HG02759 (cell line): ENCODE data around the gene UBE2U.
"Not testable (repeated sequence)": the region's sequence is repeated elsewhere in the genome, so short reads cannot be mapped to it uniquely, and the experiment has no call there.

Experiments used
- ATAC-seq: cut with Tn5 transposase; IDR thresholded peaks from one replicate; pipeline ENCODE4 v1.9.1; 2021; ENCODE audit warnings: mild to moderate bottlenecking, moderate library complexity; ENCODE audit not compliant: unreplicated experiment

The UBE2U gene

DNA sequence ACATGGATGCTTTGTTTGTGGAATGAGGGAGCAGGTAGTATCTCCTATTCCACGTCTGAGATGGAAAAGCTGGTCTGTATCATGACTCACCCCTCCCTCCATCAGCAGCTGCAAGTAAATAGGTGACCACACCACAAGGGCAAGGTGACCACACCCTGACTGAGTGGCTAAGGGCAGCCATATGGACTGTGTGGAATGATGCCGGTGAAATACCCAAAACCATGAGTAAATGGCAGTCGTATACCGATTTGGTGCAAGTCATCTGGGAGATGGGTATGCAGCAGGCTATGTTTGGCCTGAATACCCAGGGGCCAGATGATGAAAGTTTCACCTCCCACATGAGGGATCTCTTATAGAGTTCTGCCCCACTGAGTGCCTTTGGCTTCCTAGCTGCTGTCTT lies 15.8 kb upstream of the UBE2U start:
- no peak for ATAC-seq

DNA sequence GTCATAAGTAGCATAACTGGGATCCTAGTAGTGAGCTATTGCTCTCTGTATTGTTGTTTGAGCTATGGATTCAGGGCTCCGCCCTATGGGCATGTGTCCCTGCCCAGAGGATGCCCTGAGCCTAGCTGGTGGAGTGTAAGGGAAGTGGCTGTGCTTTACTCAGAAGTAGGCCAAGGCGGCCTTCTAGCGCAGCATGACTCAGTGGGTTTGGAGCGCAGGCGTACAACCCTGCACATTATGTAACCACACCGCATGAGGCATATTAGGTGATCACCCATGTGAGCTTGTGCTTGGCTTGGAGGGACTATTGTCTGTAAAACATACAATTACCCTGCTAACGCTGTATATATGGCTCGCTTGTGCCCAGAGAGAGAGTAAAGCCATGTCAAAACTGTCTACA lies 11.1 kb upstream of the UBE2U start:
- ATAC-seq = no peak

DNA sequence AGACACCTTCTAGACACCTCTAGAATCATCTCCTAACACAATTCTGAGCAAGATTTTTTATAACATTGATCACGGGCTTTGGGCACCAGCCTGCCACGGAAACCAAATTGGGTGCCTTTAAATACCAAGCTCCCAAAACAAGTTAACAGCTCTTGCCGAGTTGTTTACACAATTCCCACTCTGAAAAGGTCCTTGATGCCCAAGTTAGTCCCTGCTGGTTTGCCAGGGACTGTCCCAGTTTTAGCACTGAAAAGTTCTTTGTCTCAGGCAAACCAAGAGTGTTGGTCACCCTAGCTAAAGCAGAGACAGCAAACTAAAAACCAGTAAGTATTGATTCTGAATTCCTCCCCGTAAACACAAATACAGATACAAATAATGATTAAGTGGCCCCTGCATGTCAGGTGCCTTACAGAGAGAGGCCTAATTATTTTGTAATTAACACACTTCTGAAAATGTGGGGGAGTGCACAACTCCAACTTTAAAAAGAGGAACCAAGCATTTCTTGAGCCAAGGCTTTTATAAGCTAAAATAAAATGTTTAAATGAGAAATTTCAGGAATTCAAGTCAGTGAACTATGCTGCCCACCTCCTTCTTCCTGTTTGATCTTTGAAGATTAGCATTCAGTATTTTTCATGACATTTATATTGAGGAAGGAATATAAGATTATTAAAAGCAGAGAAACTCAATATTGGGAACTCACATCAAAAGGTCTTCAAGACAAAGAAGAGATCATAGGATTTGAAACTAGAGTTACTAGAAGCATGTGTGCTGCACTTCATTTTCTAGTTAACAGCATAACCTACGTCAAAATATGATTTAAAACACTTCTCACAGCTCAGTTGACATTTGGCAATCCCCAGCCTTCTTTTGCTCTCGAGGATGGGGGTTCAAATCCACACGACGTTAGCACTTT lies 9.0 kb upstream of the UBE2U start:
- no peak for ATAC-seq

- ATAC-seq = no peak
Observed at GRCh38 chr1:64195081-64195395, 8.4 kb upstream of the UBE2U start.

GRCh38 chr1:64196074-64196870 lies 7.2 kb upstream of the UBE2U start:
- no peak for ATAC-seq

DNA sequence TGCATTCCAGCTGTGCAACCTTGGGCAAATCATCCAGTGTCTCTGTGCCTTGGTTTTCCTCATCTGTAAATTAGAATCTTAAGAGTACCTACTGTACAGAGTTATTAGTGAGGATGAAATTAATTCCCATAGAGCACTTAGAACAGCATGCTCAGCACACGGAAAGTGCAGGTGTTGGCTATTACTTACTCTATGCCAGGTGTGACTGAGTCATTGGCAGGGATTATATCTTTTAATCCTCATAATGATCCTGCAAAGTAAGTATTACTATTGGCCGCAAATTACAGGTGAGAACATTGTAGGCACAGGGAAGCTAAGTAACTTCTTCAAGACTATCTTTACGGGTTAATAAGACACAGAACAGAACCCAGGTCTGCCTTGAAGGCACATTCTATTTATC lies 6.3 kb upstream of the UBE2U start:
- ATAC-seq = no peak

GRCh38 chr1:64199154-64199553 lies 4.3 kb upstream of the UBE2U start:
- ATAC-seq = no peak

DNA sequence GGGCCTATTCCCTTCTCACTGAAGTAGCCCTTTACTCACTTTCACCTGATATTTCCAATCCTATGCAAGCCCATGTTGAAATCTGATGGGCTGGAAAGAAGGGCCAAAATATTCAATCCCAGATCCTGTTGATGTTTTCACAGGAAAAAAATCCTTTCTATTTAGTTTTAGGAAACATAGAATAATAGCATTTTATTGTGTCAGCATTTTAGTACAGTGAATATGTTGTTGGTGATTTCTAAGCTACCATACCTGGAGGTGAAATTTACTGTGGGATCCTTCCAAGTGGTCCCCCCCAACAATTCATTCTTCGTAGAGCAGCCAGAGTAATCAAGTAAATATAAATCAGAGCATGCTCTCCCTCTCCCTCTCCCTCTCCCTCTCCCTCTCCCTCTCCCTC lies 3.4 kb upstream of the UBE2U start:
- ATAC-seq = no peak

DNA sequence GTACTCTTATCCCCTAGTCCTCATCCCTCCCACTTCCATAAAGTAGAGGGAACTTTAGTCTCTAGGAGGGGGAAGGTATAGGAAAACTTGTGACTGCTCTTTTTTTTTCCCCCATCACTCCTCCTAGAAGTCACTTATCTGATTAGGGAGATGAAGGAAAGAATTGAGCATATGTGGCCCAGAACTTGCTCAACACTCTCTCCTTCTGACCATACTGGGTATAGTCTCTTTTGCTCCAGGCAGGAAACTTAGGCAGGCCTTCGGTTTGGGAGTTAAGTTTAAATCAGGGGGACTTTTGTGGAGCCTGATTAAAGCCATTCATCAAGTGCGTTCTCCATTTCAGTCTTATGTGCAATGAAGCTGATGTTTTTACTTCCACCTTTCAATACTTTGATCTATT lies 5.8 kb downstream of the UBE2U start:
- ATAC-seq = no peak

DNA sequence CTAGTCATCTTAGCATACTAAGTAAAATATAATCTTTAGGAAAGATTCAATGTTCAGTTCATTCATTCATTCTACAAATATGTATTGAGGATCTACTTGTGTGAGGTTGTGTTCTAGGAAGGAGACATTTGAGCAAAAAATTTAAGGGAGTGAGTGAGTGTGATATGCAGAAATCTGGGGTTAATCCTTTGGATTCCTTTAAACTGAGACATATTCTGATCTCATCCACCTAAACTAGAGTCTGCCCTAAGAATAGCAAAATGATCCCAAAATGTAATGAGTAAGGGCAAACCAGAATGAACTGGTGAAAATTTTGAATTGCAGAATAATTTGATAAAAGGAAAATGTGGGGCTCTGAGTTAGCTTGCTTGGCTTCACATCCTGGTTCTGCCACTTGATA lies 8.6 kb downstream of the UBE2U start:
- no peak for ATAC-seq

- no peak for ATAC-seq
Observed at GRCh38 chr1:64215576-64215975, 12.2 kb downstream of the UBE2U start.

GRCh38 chr1:64220241-64220640 lies 16.8 kb downstream of the UBE2U start:
- ATAC-seq = no peak

- peak; percentile 47 for ATAC-seq
Observed at GRCh38 chr1:64223329-64224151, 20.1 kb downstream of the UBE2U start.

GRCh38 chr1:64224236-64224635 lies 20.8 kb downstream of the UBE2U start:
- ATAC-seq = not testable (repeated sequence)

DNA sequence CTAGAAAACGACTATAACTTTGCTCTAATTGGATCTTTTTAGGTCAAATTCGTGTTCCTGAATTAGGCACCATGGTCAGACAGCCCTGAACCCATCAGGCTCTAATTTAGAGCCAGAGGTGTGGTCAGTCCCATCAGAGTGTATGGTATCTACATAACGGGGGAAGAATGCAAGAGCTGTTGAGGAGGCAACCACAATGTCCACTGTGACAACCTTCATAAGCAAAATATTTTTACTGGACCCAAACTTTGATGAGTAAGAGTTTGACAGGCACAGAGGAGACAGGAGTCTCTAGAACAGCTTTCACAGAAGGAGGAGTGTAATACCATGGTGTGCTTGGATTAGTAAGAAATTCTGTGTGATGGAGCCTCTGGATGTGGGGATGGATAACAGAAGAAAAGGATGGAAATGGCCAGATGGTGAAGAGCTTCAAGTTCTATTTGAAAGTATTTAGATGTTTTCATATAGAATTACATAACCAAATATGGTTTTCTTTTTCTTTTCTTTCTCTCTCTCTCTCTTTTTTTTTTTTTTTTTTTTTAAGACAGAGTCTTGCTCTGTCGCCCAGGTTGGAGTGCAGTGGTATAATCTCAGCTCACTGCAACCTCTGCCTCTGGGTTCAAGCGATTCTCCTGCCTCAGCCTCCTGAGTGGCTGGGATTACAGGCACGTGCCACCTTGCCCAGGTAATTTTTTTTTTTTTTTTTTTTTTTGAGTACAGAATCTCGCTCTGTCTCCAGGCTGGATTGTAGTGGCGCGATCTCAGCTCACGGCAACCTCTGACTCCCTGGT lies 24.9 kb downstream of the UBE2U start:
- ATAC-seq = no peak

DNA sequence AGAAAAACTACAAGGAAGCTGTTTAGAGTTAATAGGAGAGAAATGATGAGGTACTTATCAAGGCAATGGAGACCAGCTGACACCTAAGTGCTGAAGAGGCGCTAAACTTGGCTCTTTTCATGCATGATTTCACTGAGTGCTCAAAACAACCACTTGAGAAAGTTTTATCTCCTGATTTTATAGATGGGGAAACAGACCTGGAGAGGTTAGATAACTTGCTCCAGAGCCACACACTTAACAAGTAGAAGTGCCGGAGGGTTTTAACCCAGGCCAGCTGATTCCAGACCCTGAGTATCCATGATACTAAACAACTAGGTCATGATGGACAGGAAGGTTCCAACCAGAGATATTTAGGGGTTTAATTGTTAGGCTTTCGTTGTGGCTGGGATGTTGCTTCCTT lies 25.9 kb downstream of the UBE2U start:
- no peak for ATAC-seq

- no peak for ATAC-seq
Observed at GRCh38 chr1:64231153-64231552, 27.7 kb downstream of the UBE2U start.

GRCh38 chr1:64231654-64232053 lies 28.2 kb downstream of the UBE2U start:
- no peak for ATAC-seq

DNA sequence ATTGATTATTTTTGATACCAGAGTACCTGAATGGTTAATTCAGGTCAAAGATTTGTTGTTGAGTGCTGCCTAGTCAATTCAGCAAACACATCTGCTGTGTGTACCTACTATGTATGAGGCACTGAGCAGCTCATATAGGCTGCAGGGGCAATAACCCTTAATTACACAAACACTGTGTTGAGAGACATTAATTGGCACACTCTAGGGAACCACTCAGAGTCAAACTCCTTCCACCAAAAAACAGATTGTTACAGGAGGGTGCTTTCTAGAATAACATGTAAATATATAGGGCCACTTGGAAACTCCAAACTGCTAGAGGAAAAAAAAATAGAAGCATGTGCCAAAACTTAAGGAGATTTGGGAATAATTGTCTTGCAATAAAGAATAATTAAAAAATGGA lies 31.3 kb downstream of the UBE2U start:
- ATAC-seq = no peak

DNA sequence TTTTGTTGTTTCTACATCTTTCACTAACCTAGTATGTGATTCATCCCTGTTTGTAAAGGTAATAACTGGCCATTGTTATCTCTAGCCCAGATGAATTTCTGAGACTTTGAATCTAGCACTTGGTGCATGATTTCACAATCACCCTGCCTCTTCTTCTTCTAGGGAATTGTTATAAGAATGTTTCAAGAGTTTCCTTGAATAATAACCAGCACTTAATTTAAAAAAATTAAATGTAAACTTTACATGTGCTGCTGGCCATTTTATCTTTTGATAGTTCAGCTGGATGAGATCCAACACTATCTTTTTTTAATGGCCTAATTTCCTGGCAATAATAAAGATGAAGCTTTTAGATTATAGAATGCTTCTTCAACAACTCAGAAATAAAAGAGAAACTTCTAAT lies 31.8 kb downstream of the UBE2U start:
- ATAC-seq = no peak

DNA sequence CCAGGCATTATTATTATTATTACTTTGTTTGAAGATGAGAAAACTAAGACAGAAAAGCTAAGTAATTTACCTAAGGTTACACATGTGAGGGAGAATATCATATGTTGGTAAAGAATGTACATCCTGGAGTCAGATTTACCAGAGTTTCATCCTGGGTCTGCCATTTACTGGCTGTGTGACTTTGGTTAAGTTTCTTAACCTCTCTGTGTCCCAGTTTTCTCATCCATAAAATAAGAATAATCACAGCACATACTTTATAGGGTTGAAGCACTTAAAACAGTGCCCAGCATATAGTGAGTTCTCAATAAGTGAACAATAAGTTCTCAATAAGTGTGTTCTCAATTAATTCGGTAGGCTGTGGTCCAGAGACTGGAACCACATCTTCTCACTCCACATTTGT lies 32.5 kb downstream of the UBE2U start:
- no peak for ATAC-seq
